ENCODE results near the gene WWOX.
A peak's percentile ranks its signal among the peaks of the same experiment; 100 is the strongest.
"Not testable (repeated sequence)": the region's sequence is repeated elsewhere in the genome, so short reads cannot be mapped to it uniquely, and the experiment has no call there.

Gene WWOX

DNA sequence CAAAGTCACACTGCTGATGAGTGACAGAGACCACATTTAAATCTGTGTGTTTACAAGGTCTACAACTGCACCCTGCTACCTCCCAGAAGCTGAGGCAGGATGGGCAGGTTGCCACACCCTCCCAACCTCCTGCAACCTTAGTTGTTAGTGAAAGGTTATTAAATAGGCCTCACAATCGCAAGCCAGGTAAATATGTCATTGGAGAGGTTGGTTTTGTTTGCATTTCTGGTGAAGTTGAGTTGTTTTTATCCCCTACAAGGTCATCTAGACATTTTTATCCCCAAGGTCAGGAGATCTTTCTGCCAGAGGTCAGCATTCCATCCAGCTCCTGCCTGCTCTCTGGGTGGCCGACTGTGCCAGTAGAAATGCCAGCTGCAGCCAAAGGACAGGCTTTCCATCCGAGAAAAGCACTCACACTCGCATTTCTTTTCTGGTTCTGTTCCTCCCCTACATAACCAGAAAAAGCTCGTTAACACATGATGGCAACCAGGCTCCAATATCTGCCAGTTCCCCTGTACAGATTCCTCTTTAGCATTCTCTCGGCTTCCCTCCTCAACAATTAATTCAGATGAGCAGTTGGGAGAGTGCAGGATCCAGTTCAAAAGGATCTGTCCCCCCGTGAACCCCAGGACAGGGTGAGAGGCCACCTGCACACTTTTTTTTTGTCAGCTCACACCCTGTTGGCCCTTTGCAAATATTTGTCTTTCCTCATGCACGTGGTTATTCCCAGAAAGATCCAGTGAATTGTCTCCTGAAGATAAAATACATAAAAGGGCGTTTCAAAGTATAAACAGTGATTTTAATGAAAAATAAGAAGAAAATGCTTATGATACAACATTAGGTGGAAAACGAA, 938.3 kb downstream of the WWOX start:
- DNase-seq = no peak
- in situ Hi-C loops (cut with MboI; ENCODE audit: low pct_unique_long_range_greater_than_20kb, low sequenced_read_pairs) = no loop called here

DNA sequence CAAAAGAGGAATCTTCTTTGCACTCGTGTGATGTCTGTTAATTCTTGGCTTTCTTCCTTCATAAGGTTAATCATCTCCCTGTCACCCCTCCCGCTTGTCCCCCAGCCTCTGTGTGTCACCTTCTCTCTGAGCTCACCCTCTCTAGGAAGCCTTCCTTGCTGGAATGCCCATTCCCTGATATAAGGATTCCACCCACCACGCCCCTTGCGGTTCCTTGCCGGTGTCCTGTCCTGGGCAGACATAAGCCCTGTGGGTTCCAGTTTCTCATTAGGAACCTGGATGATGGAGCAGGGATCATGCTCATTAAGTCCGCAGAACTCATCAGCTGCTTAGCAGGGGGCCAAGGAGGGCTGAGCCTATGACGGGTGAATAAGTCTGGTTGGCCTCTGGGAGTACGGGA, 941.8 kb downstream of the WWOX start:
- DNase-seq = no peak
- in situ Hi-C loops (cut with MboI; ENCODE audit: low pct_unique_long_range_greater_than_20kb, low sequenced_read_pairs) = no loop called here

DNA sequence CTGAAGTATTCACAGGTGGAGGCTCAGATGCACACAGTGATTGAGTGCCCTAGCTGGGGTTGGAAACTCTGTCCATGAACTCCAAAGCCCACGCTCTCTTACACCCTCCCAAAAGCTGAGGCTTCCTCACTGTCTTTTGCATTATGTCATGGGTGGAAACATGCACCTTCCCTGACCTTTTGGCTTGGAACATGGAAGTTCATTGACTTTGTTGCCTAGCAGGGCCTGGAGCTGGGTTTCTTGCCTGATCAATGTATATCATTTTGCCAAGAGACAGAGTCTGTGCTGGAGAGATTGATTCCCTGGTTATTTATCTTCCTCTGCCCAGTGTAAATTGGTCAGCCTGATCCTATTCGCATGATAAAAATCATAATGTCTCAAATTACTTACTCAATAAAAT, 942.7 kb downstream of the WWOX start:
- no peak for DNase-seq
- in situ Hi-C loops (cut with MboI; ENCODE audit: low pct_unique_long_range_greater_than_20kb, low sequenced_read_pairs) = no loop called here

DNA sequence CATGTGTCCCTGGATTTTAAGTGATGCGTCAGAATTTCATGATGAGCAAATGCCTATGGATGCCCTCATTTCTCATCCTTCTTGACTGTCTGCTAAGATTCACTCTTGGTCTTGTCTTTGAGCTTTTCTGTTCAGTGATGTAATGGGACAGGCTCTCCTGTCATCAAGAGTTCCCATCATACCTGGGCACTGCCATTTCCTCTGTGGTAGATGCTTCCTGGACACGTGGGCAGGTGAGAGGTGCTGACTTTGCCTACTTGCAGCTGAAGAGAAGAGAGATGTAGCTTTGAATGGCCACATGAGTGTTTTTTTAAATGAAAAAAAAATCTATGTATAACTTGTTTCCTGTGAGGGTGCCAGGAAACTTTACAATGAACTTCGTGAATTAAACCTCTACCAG, 943.4 kb downstream of the WWOX start:
- no peak for DNase-seq

DNA sequence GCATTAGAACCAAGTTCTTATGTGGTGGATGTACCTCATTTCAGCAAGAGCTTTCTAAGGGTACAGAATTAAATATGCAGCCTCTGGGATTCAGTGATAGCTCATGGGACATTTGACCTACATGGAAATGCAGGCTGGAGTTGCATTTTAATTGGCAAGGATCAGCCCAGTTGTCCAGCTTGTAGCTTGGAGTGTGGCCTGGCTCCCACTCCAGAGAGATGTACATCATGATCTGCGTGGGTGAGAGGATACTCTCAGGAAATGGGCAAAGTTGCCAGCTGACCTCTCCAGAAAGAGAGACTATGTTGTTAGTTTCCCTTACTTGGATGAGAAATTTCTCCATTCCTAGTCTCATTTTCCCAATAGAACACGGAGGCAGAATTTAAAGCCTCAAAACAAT, 945.7 kb downstream of the WWOX start:
- DNase-seq = no peak

More for the DNA sequence above, 943.4 kb downstream of the WWOX start:
- in situ Hi-C loops (cut with MboI; ENCODE audit: low pct_unique_long_range_greater_than_20kb, low sequenced_read_pairs) = no loop called here

DNA sequence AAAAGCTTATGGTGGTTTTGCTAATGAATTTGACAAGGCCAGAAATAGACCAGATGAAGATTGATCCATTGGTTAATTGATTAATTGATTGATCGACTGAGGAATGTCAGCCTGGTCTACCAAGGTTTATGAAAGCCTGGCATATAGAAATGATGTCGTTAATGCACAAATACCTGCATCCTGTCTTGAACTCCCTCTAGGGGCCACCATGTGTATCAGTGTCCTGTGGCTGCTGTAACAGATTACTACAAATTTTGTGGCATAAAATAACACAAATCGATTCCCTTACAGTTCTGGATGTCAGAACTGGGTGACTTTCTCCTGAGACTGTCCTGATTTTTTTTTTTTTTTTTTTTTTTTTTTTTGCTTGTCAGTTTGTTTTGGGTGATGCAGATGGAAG, 947.9 kb downstream of the WWOX start:
- in situ Hi-C loops (cut with MboI; ENCODE audit: low pct_unique_long_range_greater_than_20kb, low sequenced_read_pairs) = no loop called here
- peak; percentile 19 for DNase-seq

More for the DNA sequence above, 945.7 kb downstream of the WWOX start:
- in situ Hi-C loops (cut with MboI; ENCODE audit: low pct_unique_long_range_greater_than_20kb, low sequenced_read_pairs) = no loop called here

DNA sequence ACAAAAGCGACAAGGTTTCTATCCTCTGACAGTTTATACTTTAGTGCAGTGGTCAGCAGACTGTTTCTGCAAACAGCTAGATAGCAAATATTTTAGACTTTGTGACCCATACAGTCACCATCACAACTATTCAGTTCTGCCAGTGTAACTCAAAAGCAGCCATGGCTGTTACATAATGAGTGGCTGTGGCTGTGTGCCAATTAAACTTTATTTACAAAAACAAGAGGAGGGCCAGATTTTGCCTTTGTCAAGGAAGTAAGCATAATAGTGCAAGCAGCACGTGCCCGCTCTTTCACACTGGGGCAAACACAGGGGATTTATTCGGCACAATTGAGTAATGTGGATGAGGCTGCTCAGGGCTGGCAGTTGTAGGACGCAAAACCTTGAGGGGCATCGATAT, 949.6 kb downstream of the WWOX start:
- in situ Hi-C loops (cut with MboI; ENCODE audit: low pct_unique_long_range_greater_than_20kb, low sequenced_read_pairs) = no loop called here
- DNase-seq = no peak

DNA sequence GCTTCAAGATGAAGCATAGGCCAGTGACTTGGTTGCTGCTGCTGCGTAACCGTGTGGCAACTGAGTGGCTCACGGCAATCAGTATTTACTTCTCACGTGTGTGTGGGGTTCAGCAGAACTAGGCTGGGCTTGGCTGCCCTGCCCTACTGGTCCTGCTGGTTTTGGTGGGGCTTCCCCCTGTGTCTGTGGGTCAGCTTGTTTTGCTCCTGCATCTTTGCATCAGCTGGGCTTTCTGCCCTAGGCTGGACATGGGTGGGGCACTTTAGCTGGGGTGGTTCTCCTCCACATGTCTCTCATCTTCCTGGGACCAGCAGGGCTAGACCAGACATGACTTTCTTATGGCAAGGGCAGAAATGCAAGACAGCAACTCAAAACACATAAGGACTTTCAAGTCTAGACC, 950.6 kb downstream of the WWOX start:
- no peak for DNase-seq

DNA sequence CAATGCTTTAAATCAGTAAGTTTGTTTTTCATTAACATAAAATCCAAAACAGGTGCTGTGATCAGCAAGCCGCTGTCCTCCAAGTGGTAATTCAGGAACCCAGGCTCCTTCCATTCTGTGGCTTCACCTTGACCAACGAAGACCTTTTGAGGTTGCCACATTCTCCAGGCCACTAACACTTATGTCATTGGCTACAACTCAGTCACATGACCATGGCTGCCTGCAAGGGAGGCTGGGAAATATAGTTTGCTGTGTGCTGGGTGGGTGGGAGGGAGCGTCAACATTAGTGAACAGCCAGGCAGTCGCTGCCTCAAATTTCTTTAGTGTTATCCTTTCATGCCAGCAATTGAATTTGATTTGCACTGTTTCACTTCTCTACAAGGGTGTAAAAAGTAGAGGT, 951.9 kb downstream of the WWOX start:
- no peak for DNase-seq
- in situ Hi-C loops (cut with MboI; ENCODE audit: low pct_unique_long_range_greater_than_20kb, low sequenced_read_pairs) = no loop called here

More for the DNA sequence above, 950.6 kb downstream of the WWOX start:
- in situ Hi-C loops (cut with MboI; ENCODE audit: low pct_unique_long_range_greater_than_20kb, low sequenced_read_pairs) = no loop called here

DNA sequence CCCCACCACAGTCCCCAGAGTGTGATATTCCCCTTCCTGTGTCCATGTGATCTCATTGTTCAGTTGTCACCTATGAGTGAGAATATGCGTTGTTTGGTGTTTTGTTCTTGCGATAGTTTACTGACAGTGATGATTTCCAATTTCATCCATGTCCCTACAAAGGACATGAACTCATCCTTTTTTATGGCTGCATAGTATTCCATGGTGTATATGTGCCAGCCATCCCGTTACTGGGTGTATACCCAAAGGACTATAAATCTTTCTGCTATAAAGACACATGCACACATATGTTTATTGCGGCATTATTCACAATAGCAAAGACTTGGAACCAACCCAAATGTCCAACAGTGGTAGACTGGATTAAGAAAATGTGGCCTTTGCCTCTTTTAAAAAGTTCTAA, 952.7 kb downstream of the WWOX start:
- in situ Hi-C loops (cut with MboI; ENCODE audit: low pct_unique_long_range_greater_than_20kb, low sequenced_read_pairs); DNase-seq: not testable (repeated sequence)

DNA sequence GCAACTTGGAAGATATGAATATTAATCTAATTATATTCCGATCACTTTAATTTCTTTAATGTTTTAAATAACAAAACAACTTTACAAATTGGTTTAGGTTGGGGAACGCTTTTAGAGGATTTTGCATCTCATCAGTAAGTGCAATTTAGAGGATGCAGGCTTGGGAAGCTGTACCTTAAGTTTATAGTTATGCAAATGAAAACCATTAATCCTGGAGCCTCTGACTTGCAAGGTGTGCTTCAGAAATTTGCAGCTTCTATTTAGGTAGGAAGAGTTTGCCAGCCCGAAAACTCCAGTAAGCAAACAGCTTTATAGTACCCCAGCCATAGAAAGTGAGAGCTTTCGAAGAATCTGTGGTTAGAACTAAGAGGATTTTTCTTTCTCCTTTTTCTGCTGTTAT, 954.1 kb downstream of the WWOX start:
- in situ Hi-C loops (cut with MboI; ENCODE audit: low pct_unique_long_range_greater_than_20kb, low sequenced_read_pairs) = no loop called here
- no peak for DNase-seq

DNA sequence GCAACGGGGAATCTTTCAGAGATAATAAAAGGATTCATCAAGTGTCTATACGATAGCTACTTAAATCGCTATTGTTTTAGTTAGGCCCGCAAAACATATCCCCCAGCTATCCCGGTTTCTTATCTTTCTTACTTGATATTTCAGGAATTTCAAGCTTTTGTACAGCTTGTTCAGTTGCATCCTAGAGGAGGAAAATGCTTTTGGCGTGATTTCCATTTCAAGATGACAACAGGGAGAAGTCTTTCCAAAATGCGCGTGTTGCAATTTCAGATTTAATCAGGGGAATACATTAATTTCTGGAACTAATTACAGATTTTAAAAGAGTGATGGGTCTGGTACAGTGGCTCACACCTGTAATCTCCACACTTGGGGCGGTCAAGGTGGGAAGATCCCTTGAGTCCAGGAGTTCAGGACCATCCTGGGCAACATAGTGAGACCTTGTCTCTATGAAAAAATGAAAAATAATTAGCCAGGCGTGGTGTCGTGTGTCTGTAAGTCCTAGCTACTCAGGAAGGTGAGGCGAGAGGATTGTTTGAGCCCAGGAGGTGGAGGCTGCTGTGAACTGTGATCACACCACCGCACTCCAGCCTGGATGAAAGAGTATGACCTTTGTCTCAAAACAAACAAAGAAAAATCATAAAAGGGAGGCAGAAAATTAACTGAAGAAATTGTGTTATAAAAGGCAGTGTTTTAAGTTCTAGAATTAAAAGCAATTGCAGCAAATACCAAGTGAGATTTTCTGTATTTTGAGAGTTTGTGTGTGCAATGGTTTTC, 954.9 kb downstream of the WWOX start:
- in situ Hi-C loops (cut with MboI; ENCODE audit: low pct_unique_long_range_greater_than_20kb, low sequenced_read_pairs) = no loop called here
- no peak for DNase-seq

DNA sequence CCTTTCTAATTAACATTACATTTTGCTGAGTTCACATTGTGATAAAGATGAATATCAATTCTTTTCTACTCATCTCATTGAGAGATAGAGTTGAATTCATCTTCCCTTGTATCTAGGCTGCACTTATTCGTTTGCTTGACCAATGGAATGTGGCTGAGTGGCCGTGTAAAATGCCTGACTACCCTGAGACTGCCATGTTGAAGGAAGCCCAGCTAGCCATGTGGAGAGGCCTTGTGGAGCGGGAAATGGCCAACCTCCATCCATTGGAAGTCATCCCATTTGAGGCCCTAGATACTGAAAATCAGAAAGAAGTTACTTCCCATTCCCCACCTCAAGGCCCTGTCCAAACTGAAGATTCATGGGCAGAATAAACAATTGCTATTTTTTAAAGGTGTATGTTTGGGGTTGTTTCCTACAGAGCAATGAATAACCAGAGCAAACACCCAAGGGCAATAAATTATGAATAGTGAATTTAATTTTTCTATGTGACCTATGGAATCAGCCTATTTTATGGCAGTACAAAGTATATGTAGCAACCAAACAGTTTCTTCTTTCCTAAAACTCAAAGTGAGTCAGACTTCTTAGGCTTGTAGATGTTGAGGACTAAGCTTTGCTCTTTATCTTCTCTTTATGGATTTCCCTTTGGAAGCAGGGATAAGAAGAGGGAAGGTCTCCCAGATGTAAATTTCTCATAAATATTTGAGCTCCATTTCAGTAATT, 956.0 kb downstream of the WWOX start:
- no peak for DNase-seq
- in situ Hi-C loops (cut with MboI; ENCODE audit: low pct_unique_long_range_greater_than_20kb, low sequenced_read_pairs) = no loop called here

DNA sequence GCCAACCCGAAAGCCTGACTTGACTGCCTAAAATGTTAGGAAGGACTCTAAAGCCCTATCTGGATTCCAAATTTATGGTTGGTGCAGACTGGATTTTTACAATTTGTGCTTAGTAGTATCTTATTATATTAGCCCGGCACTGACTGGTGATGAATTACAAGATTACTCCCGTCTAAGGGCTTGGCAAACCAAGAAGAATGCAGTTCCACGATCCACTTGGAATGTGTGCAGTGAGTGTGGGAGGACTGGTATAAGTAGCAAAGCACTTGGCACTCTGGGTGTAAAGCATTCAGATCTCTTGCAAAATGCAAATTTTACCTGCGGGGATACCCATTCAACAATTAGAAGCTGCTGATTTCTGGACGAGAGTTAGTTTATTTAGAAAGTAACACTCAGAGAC, 961.7 kb downstream of the WWOX start:
- DNase-seq = no peak
- in situ Hi-C loops (cut with MboI; ENCODE audit: low pct_unique_long_range_greater_than_20kb, low sequenced_read_pairs) = no loop called here

DNA sequence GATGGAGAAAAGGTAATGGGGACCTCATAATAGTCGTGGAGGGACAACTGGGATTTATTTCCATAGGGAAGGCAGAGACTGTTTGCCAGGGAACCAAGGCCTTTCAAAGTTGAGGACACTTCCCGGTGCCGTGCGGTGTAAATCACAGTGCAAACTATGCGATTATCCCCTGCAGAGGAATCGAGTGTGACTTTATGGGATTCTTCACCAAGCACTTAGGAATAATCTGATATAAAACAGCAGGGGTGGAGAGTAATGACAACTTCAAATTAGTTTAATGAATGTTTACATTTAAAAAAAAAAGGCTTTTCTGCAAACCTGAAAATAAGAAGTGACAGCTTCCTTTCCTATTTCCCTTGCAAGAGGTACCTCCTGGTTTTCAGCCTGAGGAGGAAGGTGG, 962.9 kb downstream of the WWOX start:
- DNase-seq = no peak
- in situ Hi-C loops (cut with MboI; ENCODE audit: low pct_unique_long_range_greater_than_20kb, low sequenced_read_pairs) = no loop called here

DNA sequence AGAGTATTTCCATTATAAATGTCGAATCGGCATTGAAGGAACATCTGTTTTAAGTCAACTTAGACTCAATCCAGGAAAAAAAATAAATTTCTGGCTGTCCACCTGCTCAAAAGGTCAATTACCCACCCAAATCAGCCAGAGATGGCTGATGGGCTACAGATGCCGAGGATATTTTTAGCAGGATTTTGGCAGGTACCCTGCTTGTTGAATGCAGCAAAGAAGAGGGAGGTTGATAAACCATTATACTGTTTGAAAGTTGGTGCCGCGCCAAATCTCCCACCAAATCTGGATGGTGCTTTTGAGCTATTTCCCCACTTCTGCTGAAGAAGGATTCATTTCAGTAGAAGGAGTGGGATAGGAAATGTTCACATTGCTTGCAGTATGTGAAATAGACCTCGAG, 963.4 kb downstream of the WWOX start:
- in situ Hi-C loops (cut with MboI; ENCODE audit: low pct_unique_long_range_greater_than_20kb, low sequenced_read_pairs) = no loop called here
- no peak for DNase-seq

DNA sequence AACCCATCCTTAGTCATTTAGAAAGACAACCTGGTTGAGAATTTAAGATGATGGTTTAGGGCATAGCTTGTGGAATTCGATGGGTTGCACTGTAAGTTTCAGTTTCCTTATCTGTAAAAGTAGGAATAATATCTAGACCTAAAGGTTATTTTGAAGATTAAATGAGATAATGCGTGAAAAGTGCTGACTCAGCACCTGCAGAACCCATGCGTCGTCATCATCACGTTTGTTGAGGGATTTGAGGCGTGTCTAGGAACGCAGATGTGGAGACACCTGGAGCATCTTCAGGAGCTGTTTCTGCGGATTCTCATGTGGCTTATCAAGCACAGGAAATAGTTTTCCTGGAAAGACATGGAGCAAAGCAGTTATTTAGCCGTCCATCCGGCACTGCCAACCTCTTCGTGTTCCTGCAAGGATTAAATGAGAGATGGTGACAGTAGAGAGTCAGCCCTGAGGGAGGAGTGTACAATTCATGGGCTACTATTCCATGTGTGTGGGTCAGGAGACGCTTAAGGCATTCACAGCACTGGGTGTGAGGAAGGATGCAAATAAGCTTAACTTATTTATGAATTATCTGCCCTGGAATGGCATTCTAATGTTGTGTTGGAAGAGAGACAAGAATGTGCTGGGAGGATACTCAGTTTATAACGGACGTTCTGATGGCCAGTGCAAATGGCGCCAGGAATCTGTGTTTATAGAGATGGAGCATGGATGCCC, 965.0 kb downstream of the WWOX start:
- in situ Hi-C loops (cut with MboI; ENCODE audit: low pct_unique_long_range_greater_than_20kb, low sequenced_read_pairs) = no loop called here
- DNase-seq = no peak

DNA sequence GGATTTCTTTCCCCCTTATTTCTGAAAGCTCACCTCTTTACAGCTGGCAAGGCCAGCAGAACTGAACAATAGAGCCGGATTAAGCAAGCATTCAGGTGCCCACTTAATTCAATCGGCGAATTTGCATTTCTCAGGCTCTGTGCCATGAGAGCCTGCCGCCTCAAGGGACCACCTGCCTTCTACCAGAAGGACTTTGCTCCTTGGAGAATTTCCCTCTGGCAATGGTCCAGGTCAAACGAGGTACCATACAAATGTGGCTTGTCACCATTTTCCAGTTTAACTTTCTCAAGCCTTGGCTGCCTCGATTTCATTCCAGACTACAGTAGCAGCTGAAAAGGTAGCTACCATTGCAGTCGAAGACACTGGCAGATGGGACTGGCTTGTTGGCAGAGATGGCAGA, 967.1 kb downstream of the WWOX start:
- in situ Hi-C loops (cut with MboI; ENCODE audit: low pct_unique_long_range_greater_than_20kb, low sequenced_read_pairs) = no loop called here
- DNase-seq = no peak

DNA sequence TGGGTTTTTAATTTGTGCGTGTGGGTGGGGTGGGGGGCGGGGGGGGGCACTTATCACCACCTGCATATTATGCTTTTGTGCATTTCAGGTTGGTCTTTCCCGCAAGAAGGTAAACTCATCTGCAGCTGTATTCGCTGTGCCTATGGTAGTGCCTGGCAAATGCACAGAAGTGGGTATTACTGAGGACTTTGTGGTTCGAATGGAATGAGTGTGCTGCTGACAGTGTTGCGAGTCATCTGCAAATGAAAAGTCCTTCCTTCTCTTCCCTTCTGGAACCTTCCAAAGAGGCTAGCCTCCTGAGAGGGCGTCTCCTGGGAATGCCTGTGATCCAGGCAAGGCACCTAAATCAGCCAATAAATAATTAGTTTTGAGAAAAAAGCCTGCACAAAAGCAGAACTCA, 968.1 kb downstream of the WWOX start:
- in situ Hi-C loops (cut with MboI; ENCODE audit: low pct_unique_long_range_greater_than_20kb, low sequenced_read_pairs) = no loop called here
- DNase-seq = no peak
